SJCRH30 (cell line): ENCODE results near the gene CDH22. TPM values are rescaled to one million over a fixed set of nuclear protein-coding genes. Genes with fewer than 3 reads are reported as not detected.
A peak's percentile ranks its signal among the peaks of the same experiment; 100 is the strongest.

Source experiments
- DNase-seq, 2 experiments: peaks; one replicate each; pipeline ENCODE4 v3.0.0-alpha.2; 2015 to 2020
- H3K27ac ChIP-seq: fragments of 250-450 bp; sonication (Bioruptor Pico); 2 replicates; pipeline ENCODE4 v1.5.1; 2020; ENCODE audit warnings: mild to moderate bottlenecking, moderate library complexity
- H3K27me3 ChIP-seq: fragments of 250-450 bp; sonication (Bioruptor Pico); 2 replicates; pipeline ENCODE4 v1.5.1; 2020; ENCODE audit warnings: mild to moderate bottlenecking, moderate library complexity
- H3K36me3 ChIP-seq: fragments of 250-450 bp; sonication (Bioruptor Pico); 2 replicates; pipeline ENCODE4 v1.5.1; 2020; ENCODE audit warnings: mild to moderate bottlenecking, moderate library complexity
- H3K4me1 ChIP-seq: fragments of 250-450 bp; sonication (Bioruptor Pico); 2 replicates; pipeline ENCODE4 v1.5.1; 2020; ENCODE audit warnings: mild to moderate bottlenecking, moderate library complexity
- H3K4me3 ChIP-seq: fragments of 250-450 bp; sonication (Bioruptor Pico); 2 replicates; pipeline ENCODE4 v1.5.1; 2020; ENCODE audit warnings: mild to moderate bottlenecking, moderate library complexity
- H3K9me3 ChIP-seq: fragments of 250-450 bp; sonication (Bioruptor Pico); replicated peaks from 2 replicates; pipeline ENCODE4 v1.5.1; 2020; ENCODE audit warnings: mild to moderate bottlenecking, moderate library complexity
- total RNA-seq: library from RNA; depleted of rRNA; stranded (reverse); fragments of >200 nt; shearing (Covaris generic); gene quantifications from 2 replicates; pipeline ENCODE4 v1.2.3, GENCODE V29; 2014

CDH22 gene
- total RNA-seq, 1 experiment from 2014 or later = 0.06 TPM

- H3K4me1 ChIP-seq = no peaks in the 10 kb centered on the region
- no peak overlapping the region for H3K4me3 ChIP-seq
- H3K27me3 ChIP-seq = peaks cover 65% of the 10 kb centered on the region
- H3K36me3 ChIP-seq = no peaks in the 10 kb centered on the region
- no peak overlapping the region for H3K27ac ChIP-seq
- H3K9me3 ChIP-seq = no peaks in the 10 kb centered on the region
- DNase-seq = no peak
Measured at GRCh38 chr20:46304361-46304760, 3.9 kb downstream of the CDH22 start.

GRCh38 chr20:46303176-46303956, 4.9 kb downstream of the CDH22 start:
- Histone ChIP-seq H3K27ac (no peak overlapping the region), H3K9me3 (no peaks in the 10 kb centered on the region), H3K4me3 (no peak overlapping the region), H3K4me1 (no peaks in the 10 kb centered on the region), H3K27me3 (peaks cover 57% of the 10 kb centered on the region), H3K36me3 (no peaks in the 10 kb centered on the region)
- no peak for DNase-seq

- Histone ChIP-seq H3K9me3 (no peaks in the 10 kb centered on the region), H3K4me3 (no peak overlapping the region), H3K27ac (no peak overlapping the region), H3K36me3 (no peaks in the 10 kb centered on the region), H3K4me1 (no peaks in the 10 kb centered on the region), H3K27me3 (peaks cover 52% of the 10 kb centered on the region)
- DNase-seq = no peak
Measured at GRCh38 chr20:46302106-46302505, 6.2 kb downstream of the CDH22 start.

- DNase-seq = no peak
- Histone ChIP-seq H3K4me3 (no peak overlapping the region), H3K9me3 (no peaks in the 10 kb centered on the region), H3K36me3 (no peaks in the 10 kb centered on the region), H3K4me1 (no peaks in the 10 kb centered on the region), H3K27me3 (peaks cover 43% of the 10 kb centered on the region), H3K27ac (no peak overlapping the region)
Measured at GRCh38 chr20:46300281-46300680, 8.0 kb downstream of the CDH22 start.

GRCh38 chr20:46299078-46299477, 9.2 kb downstream of the CDH22 start:
- H3K27me3 ChIP-seq = peaks cover 41% of the 10 kb centered on the region
- no peaks in the 10 kb centered on the region for H3K9me3 ChIP-seq
- no peaks in the 10 kb centered on the region for H3K4me1 ChIP-seq
- no peaks in the 10 kb centered on the region for H3K36me3 ChIP-seq
- H3K4me3 ChIP-seq = no peak overlapping the region
- H3K27ac ChIP-seq = no peak overlapping the region
- DNase-seq = no peak

- Histone ChIP-seq H3K4me3 (no peak overlapping the region), H3K4me1 (no peaks in the 10 kb centered on the region), H3K9me3 (no peaks in the 10 kb centered on the region), H3K36me3 (no peaks in the 10 kb centered on the region), H3K27ac (no peak overlapping the region), H3K27me3 (peaks cover 41% of the 10 kb centered on the region)
- no peak for DNase-seq
Measured at GRCh38 chr20:46298374-46298773, 9.9 kb downstream of the CDH22 start.

- H3K36me3 ChIP-seq = no peaks in the 10 kb centered on the region
Measured at GRCh38 chr20:46296526-46297250, 11.6 kb downstream of the CDH22 start.

GRCh38 chr20:46293084-46293483, 15.2 kb downstream of the CDH22 start:
- Histone ChIP-seq H3K9me3 (no peaks in the 10 kb centered on the region), H3K27ac (no peak overlapping the region), H3K36me3 (no peaks in the 10 kb centered on the region), H3K4me3 (no peak overlapping the region), H3K27me3 (peaks cover 38% of the 10 kb centered on the region), H3K4me1 (no peaks in the 10 kb centered on the region)
- peak; percentile 59 to 80 for DNase-seq

More at GRCh38 chr20:46296526-46297250, 11.6 kb downstream of the CDH22 start:
- H3K27ac ChIP-seq = no peak overlapping the region
- peaks cover 30% of the 10 kb centered on the region for H3K27me3 ChIP-seq
- no peaks in the 10 kb centered on the region for H3K4me1 ChIP-seq
- DNase-seq = no peak
- H3K4me3 ChIP-seq = no peak overlapping the region
- no peaks in the 10 kb centered on the region for H3K9me3 ChIP-seq

- no peak overlapping the region for H3K4me3 ChIP-seq
- no peak overlapping the region for H3K27ac ChIP-seq
- H3K4me1 ChIP-seq = no peaks in the 10 kb centered on the region
- H3K27me3 ChIP-seq = peaks cover 39% of the 10 kb centered on the region
- no peak for DNase-seq
- no peaks in the 10 kb centered on the region for H3K36me3 ChIP-seq
- H3K9me3 ChIP-seq = no peaks in the 10 kb centered on the region
Measured at GRCh38 chr20:46291401-46291800, 16.9 kb downstream of the CDH22 start.

GRCh38 chr20:46289432-46289831, 18.9 kb downstream of the CDH22 start:
- DNase-seq = no peak
- Histone ChIP-seq H3K4me3 (no peak overlapping the region), H3K9me3 (no peaks in the 10 kb centered on the region), H3K36me3 (no peaks in the 10 kb centered on the region), H3K27ac (no peak overlapping the region), H3K27me3 (peaks cover 37% of the 10 kb centered on the region), H3K4me1 (no peaks in the 10 kb centered on the region)

- no peaks in the 10 kb centered on the region for H3K4me1 ChIP-seq
- H3K9me3 ChIP-seq = no peaks in the 10 kb centered on the region
- no peaks in the 10 kb centered on the region for H3K36me3 ChIP-seq
- H3K27ac ChIP-seq = no peak overlapping the region
- H3K4me3 ChIP-seq = no peak overlapping the region
- no peak for DNase-seq
- peaks cover 41% of the 10 kb centered on the region for H3K27me3 ChIP-seq
Measured at GRCh38 chr20:46286977-46287376, 21.3 kb downstream of the CDH22 start.

GRCh38 chr20:46286382-46286781, 21.9 kb downstream of the CDH22 start:
- Histone ChIP-seq H3K4me3 (no peak overlapping the region), H3K27ac (no peak overlapping the region), H3K36me3 (no peaks in the 10 kb centered on the region), H3K4me1 (no peaks in the 10 kb centered on the region), H3K27me3 (peaks cover 45% of the 10 kb centered on the region), H3K9me3 (no peaks in the 10 kb centered on the region)
- no peak for DNase-seq

GRCh38 chr20:46285740-46286139, 22.6 kb downstream of the CDH22 start:
- Histone ChIP-seq H3K4me1 (no peaks in the 10 kb centered on the region), H3K9me3 (no peaks in the 10 kb centered on the region), H3K36me3 (no peaks in the 10 kb centered on the region), H3K27ac (no peak overlapping the region), H3K4me3 (no peak overlapping the region), H3K27me3 (peaks cover 52% of the 10 kb centered on the region)
- DNase-seq = no peak

GRCh38 chr20:46285072-46285471, 23.2 kb downstream of the CDH22 start:
- no peak for DNase-seq
- no peaks in the 10 kb centered on the region for H3K4me1 ChIP-seq
- H3K4me3 ChIP-seq = no peak overlapping the region
- H3K9me3 ChIP-seq = no peaks in the 10 kb centered on the region
- H3K36me3 ChIP-seq = no peaks in the 10 kb centered on the region
- peaks cover 56% of the 10 kb centered on the region for H3K27me3 ChIP-seq
- no peak overlapping the region for H3K27ac ChIP-seq

GRCh38 chr20:46284040-46284427, 24.3 kb downstream of the CDH22 start:
- Histone ChIP-seq H3K4me1 (no peaks in the 10 kb centered on the region), H3K27ac (no peak overlapping the region), H3K4me3 (no peak overlapping the region), H3K27me3 (peaks cover 54% of the 10 kb centered on the region), H3K36me3 (no peaks in the 10 kb centered on the region), H3K9me3 (no peaks in the 10 kb centered on the region)
- no peak for DNase-seq
